ENCODE results near the gene NDEL1. TPM values are rescaled to one million over a fixed set of nuclear protein-coding genes. Genes with fewer than 3 reads are reported as not detected.

Gene NDEL1
- total RNA-seq, 1 donor from 2014 or later = 43.5 TPM

GRCh38 chr17:8402921-8403536, 32.7 kb upstream of the NDEL1 start:
- DNase-seq (ENCODE audit: low read depth) = no peak
- Histone ChIP-seq H3K27me3 (ENCODE audit: control insufficient read depth, insufficient read depth, low read length) (peaks cover under 1% of the 10 kb centered on the region), H3K36me3 (ENCODE audit: control insufficient read depth, insufficient read depth, low read length) (no peaks in the 10 kb centered on the region), H3K4me3 (ENCODE audit: low read depth, low read length) (no peak overlapping the region)
- TF ChIP-seq CTCF (IDR thresholded peaks at IDR 0.05; ENCODE audit: insufficient read depth, low read length, poor library complexity, severe bottlenecking) = no peak

- no peak overlapping the region for H3K4me3 ChIP-seq (ENCODE audit: low read depth, low read length)
- no peaks in the 10 kb centered on the region for H3K36me3 ChIP-seq (ENCODE audit: control insufficient read depth, insufficient read depth, low read length)
- TF ChIP-seq CTCF (IDR thresholded peaks at IDR 0.05; ENCODE audit: insufficient read depth, low read length, poor library complexity, severe bottlenecking) = no peak
- no peak for DNase-seq (ENCODE audit: low read depth)
- H3K27me3 ChIP-seq (ENCODE audit: control insufficient read depth, insufficient read depth, low read length) = no peaks in the 10 kb centered on the region
Observed at GRCh38 chr17:8405499-8406016, 30.1 kb upstream of the NDEL1 start.

DNA sequence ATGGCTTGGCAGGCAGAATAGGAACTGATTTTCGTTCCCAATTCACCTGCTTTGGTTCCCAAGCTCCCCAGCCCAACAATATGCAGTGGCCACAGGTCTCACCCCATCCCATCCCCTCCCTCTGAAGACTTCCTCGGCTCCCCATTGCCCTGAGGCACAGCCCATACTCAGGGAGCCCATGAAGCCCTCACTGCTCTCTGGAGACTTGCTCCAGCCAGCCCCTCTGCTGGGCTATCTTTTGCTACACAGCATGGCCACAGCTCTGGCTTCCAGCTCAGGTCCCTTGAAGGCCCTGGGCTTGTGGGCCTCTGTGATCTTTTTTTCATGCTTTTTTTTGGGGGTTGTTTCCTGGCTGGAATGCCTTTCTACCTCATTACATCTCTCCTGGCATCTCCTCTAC, 29.5 kb upstream of the NDEL1 start:
- H3K4me3 ChIP-seq (ENCODE audit: low read depth, low read length) = no peak overlapping the region
- no peak for TF ChIP-seq CTCF (IDR thresholded peaks at IDR 0.05; ENCODE audit: insufficient read depth, low read length, poor library complexity, severe bottlenecking)
- no peaks in the 10 kb centered on the region for H3K27me3 ChIP-seq (ENCODE audit: control insufficient read depth, insufficient read depth, low read length)
- DNase-seq (ENCODE audit: low read depth) = no peak
- H3K36me3 ChIP-seq (ENCODE audit: control insufficient read depth, insufficient read depth, low read length) = no peaks in the 10 kb centered on the region

- Histone ChIP-seq H3K27me3 (ENCODE audit: control insufficient read depth, insufficient read depth, low read length) (peaks cover 2% of the 10 kb centered on the region), H3K36me3 (ENCODE audit: control insufficient read depth, insufficient read depth, low read length) (no peaks in the 10 kb centered on the region), H3K4me3 (ENCODE audit: low read depth, low read length) (no peak overlapping the region)
- no peak for DNase-seq (ENCODE audit: low read depth)
- TF ChIP-seq CTCF (IDR thresholded peaks at IDR 0.05; ENCODE audit: insufficient read depth, low read length, poor library complexity, severe bottlenecking) = no peak
Observed at GRCh38 chr17:8408371-8408770, 27.3 kb upstream of the NDEL1 start.

- TF ChIP-seq CTCF (IDR thresholded peaks at IDR 0.05; ENCODE audit: insufficient read depth, low read length, poor library complexity, severe bottlenecking) = peak; percentile 82
- no peak for DNase-seq (ENCODE audit: low read depth)
- peaks cover 2% of the 10 kb centered on the region for H3K27me3 ChIP-seq (ENCODE audit: control insufficient read depth, insufficient read depth, low read length)
- no peak overlapping the region for H3K4me3 ChIP-seq (ENCODE audit: low read depth, low read length)
- no peaks in the 10 kb centered on the region for H3K36me3 ChIP-seq (ENCODE audit: control insufficient read depth, insufficient read depth, low read length)
Observed at GRCh38 chr17:8409966-8410882, 25.5 kb upstream of the NDEL1 start.

Data from kidney epithelial cell (primary cell).